Mesodermal cell (in vitro differentiated cells): ENCODE measurements around the gene NAB1.

Source experiments
- H3K27ac ChIP-seq: 2 replicates; pipeline ENCODE4 v1.7.0; 2013; ENCODE audit warnings: mild to moderate bottlenecking, low read depth, low read length, moderate library complexity; ENCODE audit not compliant: severe bottlenecking
- H3K36me3 ChIP-seq: 2 replicates; pipeline ENCODE4 v1.7.1; 2013; ENCODE audit warnings: mild to moderate bottlenecking, low read length, moderate library complexity; ENCODE audit not compliant: control insufficient read depth, insufficient read depth
- H3K4me1 ChIP-seq: one replicate; pipeline ENCODE4 v1.7.1; 2013; ENCODE audit warnings: mild to moderate bottlenecking, low read length; ENCODE audit not compliant: insufficient read depth, control insufficient read depth, poor library complexity, severe bottlenecking
- H3K4me3 ChIP-seq: 2 replicates; pipeline ENCODE4 v1.7.0; 2013; ENCODE audit warnings: low read length, control low read depth, mild to moderate bottlenecking; ENCODE audit not compliant: insufficient read depth, poor library complexity, severe bottlenecking; ENCODE audit errors: extremely low read depth
- H3K9me3 ChIP-seq: 2 replicates; pipeline ENCODE4 v1.7.1; 2013; ENCODE audit warnings: mild to moderate bottlenecking, low read length, moderate library complexity; ENCODE audit not compliant: control insufficient read depth
- WGBS, 2 experiments: methylation state at CpG; one replicate each; pipeline ENCODE4 v1.1.5; 2013; ENCODE audit warnings: missing lambda C conversion rate in 2 of 2; ENCODE audit not compliant: insufficient coverage in 2 of 2; 5-methylcytosine and 5-hydroxymethylcytosine counted together

The NAB1 gene

DNA sequence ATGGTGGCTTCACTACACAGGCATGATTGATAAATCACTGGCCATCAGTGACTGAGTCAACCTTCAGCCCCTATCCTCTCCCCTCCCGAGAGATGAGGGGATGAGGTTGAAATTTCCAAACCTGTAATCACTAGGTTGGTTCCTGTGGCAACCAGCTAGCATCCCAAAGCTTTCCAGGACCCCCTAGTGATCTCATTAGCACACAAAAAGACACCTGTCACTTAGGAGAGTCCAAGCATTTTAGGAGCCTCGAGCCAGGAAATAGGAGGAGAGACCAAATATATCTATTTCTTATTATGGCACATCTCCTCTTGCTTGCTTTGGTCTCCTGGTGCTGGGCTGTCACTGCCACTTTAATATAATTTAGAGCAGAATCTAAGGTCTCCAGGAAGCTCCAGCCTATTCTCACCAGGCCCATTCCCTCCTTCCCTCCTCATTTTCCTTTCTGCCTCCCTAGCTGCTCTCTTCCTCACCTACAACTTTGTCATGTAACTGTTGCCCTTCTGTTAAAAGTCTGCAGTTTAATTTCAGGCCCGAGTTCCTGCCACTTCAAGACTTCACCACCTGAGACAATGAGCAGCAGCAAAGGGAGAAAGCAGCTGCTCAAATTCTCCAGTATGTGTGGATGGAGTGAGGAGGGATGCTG lies 33.2 kb upstream of the NAB1 start:
- Histone ChIP-seq H3K36me3 (no peaks in the 10 kb centered on the region), H3K9me3 (no peaks in the 10 kb centered on the region), H3K4me3 (no peak overlapping the region), H3K27ac (no peak overlapping the region), H3K4me1 (no peaks in the 10 kb centered on the region)
- 33% methylated on average over 1 of the region's 3 CpGs for WGBS, 2 experiments

- Histone ChIP-seq H3K4me1 (no peaks in the 10 kb centered on the region), H3K9me3 (no peaks in the 10 kb centered on the region), H3K4me3 (no peak overlapping the region), H3K36me3 (no peaks in the 10 kb centered on the region), H3K27ac (no peak overlapping the region)
- WGBS, 2 experiments, result 94 to 100% methylated on average over 2 to 3 of the region's 3 CpGs
Measured at GRCh38 chr2:190618030-190618429, 30.9 kb upstream of the NAB1 start.

- Histone ChIP-seq H3K27ac (no peak overlapping the region), H3K36me3 (no peaks in the 10 kb centered on the region), H3K9me3 (no peaks in the 10 kb centered on the region), H3K4me1 (no peaks in the 10 kb centered on the region), H3K4me3 (no peak overlapping the region)
Measured at GRCh38 chr2:190625691-190626090, 23.2 kb upstream of the NAB1 start.

GRCh38 chr2:190626641-190627210 lies 22.2 kb upstream of the NAB1 start:
- no peak overlapping the region for H3K27ac ChIP-seq
- H3K9me3 ChIP-seq, result no peaks in the 10 kb centered on the region
- H3K4me3 ChIP-seq, result no peak overlapping the region
- 90 to 95% methylated on average over 3 to 4 of the region's 7 CpGs for WGBS, 2 experiments
- H3K4me1 ChIP-seq, result no peaks in the 10 kb centered on the region
- no peaks in the 10 kb centered on the region for H3K36me3 ChIP-seq

- Histone ChIP-seq H3K36me3 (no peaks in the 10 kb centered on the region), H3K4me1 (no peaks in the 10 kb centered on the region), H3K27ac (no peak overlapping the region), H3K4me3 (no peak overlapping the region), H3K9me3 (no peaks in the 10 kb centered on the region)
- WGBS, 2 experiments, result 72 to 75% methylated on average over 18 to 20 of the region's 23 CpGs
Measured at GRCh38 chr2:190627448-190628412, 21.2 kb upstream of the NAB1 start.

DNA sequence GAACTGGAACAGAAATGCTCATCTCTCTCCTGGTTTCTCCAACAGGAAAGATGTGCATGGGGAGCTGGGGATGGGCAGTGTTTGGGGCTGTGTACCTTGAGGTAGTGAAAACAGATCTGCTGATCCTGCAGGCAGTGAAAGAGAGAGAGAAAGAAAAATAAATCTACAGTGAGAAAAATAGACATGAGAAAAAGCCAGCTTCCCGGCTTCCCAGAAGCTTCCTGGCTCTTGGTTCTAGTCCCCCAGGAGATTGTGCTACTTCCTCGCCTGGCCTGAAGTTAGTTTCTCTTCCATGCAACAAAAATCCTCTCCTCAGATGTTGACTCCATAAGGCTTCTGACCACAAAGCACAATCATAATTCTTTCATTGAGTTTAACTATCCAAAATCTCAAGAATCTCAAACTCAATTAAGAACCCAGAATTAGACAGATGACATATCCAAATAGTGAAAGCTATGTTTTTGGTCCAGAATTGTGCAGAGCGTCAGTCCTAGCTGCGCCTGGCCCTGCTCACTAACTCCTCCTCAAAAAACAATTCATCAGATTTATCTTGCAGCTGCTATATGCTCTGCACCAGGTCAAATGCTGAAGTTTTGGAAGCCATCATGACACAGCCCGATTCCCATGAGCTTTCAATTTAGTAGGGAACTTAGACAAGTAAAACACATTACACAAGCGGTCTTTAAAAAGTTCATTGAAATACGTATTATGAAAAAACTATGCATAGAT lies 20.1 kb upstream of the NAB1 start:
- no peak overlapping the region for H3K27ac ChIP-seq
- H3K4me1 ChIP-seq, result no peaks in the 10 kb centered on the region
- no peaks in the 10 kb centered on the region for H3K36me3 ChIP-seq
- no peak overlapping the region for H3K4me3 ChIP-seq
- 89 to 92% methylated on average over 2 to 4 of the region's 7 CpGs for WGBS, 2 experiments
- H3K9me3 ChIP-seq, result no peaks in the 10 kb centered on the region

DNA sequence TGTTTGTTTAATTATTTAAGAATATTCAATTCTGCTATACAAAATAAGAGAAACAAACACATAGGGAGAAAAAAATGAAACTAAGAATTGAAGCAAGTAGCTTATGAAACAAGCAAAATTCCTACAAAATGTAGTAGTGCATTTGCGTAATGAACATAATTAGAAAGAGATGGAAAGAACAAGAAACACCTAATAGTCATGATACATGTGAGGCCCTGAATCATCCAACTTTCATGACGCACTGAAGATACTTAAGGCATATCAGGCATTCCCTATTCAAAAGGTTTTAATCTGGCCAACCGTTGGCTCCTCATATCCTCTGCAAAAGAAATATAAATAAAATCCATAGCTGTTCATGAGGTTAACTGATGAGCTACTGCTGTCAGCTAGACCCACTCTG lies 14.5 kb upstream of the NAB1 start:
- H3K27ac ChIP-seq, result no peak overlapping the region
- 90 to 93% methylated on average over 2 to 3 of the region's 3 CpGs for WGBS, 2 experiments

DNA sequence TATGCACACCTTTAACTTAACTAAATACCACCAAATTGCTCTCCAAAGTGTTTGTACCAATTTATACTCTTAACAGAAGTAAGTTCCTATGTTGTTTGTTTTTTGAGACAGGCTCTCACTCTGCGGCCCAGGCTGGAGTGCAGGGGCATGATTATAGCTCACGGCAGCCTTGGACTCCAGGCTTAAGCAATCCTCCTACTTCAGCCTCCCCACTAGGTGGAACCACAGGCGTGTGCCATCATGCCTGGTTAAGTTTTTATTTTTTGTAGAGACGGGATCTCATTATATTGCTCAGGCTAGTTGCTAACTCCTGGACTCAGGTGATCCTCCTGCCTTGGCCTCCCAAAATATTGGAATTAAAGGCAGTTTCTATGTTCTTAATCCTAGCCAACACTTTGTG lies 13.1 kb upstream of the NAB1 start:
- peaks cover 17% of the 10 kb centered on the region for H3K4me1 ChIP-seq
- WGBS, 2 experiments, result 100% methylated on average over 1 to 3 of the region's 4 CpGs
- peak overlapping the region; percentile 24 for H3K27ac ChIP-seq
- no peaks in the 10 kb centered on the region for H3K9me3 ChIP-seq
- H3K36me3 ChIP-seq, result no peaks in the 10 kb centered on the region
- no peak overlapping the region for H3K4me3 ChIP-seq

More for the DNA sequence above, 14.5 kb upstream of the NAB1 start:
- Histone ChIP-seq H3K9me3 (no peaks in the 10 kb centered on the region), H3K4me3 (no peak overlapping the region), H3K36me3 (no peaks in the 10 kb centered on the region), H3K4me1 (peaks cover 17% of the 10 kb centered on the region)

DNA sequence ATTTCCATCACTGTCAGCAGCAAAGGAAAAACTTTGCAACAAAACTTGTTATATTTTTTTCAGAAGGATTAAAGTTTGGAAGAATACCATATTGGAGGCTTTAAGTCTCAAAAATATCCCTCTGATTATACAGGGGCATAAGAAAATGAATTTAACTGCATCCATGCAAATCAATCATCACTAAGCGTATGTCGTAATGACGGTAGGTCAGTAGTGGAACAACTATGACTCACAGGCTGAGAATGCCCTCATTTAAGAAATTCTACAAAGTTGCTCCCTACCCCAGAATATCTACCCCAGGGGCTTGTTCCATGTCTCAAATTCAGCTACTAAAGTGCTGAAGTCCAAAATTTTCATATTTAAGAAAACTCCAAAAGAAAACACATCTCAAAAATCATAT lies 12.5 kb upstream of the NAB1 start:
- WGBS, 2 experiments, result 62 to 67% methylated on average over 3 of the region's 3 CpGs
- peak overlapping the region; percentile 67 for H3K27ac ChIP-seq
- H3K36me3 ChIP-seq, result no peaks in the 10 kb centered on the region
- H3K9me3 ChIP-seq, result no peaks in the 10 kb centered on the region
- peaks cover 17% of the 10 kb centered on the region for H3K4me1 ChIP-seq
- no peak overlapping the region for H3K4me3 ChIP-seq

- WGBS, 2 experiments, result 63 to 64% methylated on average over 1 of the region's 1 CpG
- H3K9me3 ChIP-seq, result no peaks in the 10 kb centered on the region
- H3K36me3 ChIP-seq, result no peaks in the 10 kb centered on the region
- peaks cover 17% of the 10 kb centered on the region for H3K4me1 ChIP-seq
- peak overlapping the region; percentile 67 for H3K27ac ChIP-seq
- no peak overlapping the region for H3K4me3 ChIP-seq
Measured at GRCh38 chr2:190637281-190637734, 11.6 kb upstream of the NAB1 start.
